ENCODE measurements around the gene DLX2. TPM values are rescaled to one million over a fixed set of nuclear protein-coding genes. Genes with fewer than 3 reads are reported as not detected.

The DLX2 gene
- total and polyA plus RNA-seq, 2 of the 13 experiments (the other 11 are each of a cell fraction or from before 2014, with no cell fraction given), result 0.07 to 0.15 TPM

- no peak overlapping the region for H3K27ac ChIP-seq (ENCODE audit: extremely low read length, insufficient read depth, low read length)
- DNase-seq (ENCODE audit: low spot score) (no peak), FAIRE-seq (no peak), ATAC-seq (no peak)
- H3K4me2 ChIP-seq (ENCODE audit: low read depth, low read length), result no peak overlapping the region
- H3K27me3 ChIP-seq (ENCODE audit: control insufficient read depth in 1 of 2, insufficient read depth in 2 of 2, low read length in 2 of 2), result peaks cover 0 to 4% of the 10 kb centered on the region in 2 experiments; a peak in 1 of 5 replicates
- BruUV-seq (replicated peaks), result no TSS peak
- CTCF ChIA-PET (ENCODE audit: low intra/inter-chr PET ratio, low total read pairs), result no interaction called here
- 24% methylated on average over 4 of the region's 4 CpGs for WGBS (ENCODE audit: low lambda C conversion rate)
- H3K36me3 ChIP-seq (replicated peaks in 1 of 2; ENCODE audit: control insufficient read depth in 1 of 2, insufficient read depth in 2 of 2, low read length in 2 of 2), result no peaks in the 10 kb centered on the region
- no peak overlapping the region for H3K9ac ChIP-seq (ENCODE audit: insufficient read depth, low read depth, low read length)
- H3K9me3 ChIP-seq (ENCODE audit: low read length), result no peaks in the 10 kb centered on the region
- H4K20me1 ChIP-seq (ENCODE audit: insufficient read depth, low read length), result no peaks in the 10 kb centered on the region
- no peaks in the 10 kb centered on the region for H3K79me2 ChIP-seq (ENCODE audit: insufficient read depth, low read length)
- in situ Hi-C loops (cut with HindIII; ENCODE audit: extremely low pct_ligation_motif_present, low pct_unique_long_range_greater_than_20kb) (no loop called here), intact Hi-C loops (cut with micrococcal nuclease; ENCODE audit: unreplicated experiment) (no loop called here)
- no peak overlapping the region for H2AFZ ChIP-seq (ENCODE audit: low read length)
- POLR2A ChIA-PET, result no interaction called here
- no peaks in the 10 kb centered on the region for H3K4me1 ChIP-seq (ENCODE audit: insufficient read depth, low read length)
- H3K4me3 ChIP-seq (replicated peaks in 1 of 3; ENCODE audit: insufficient read depth in 1 of 3, low read depth in 2 of 3, low read length in 3 of 3), result no peak overlapping the region
- TF ChIP-seq ZBTB40 (IDR thresholded peaks at IDR 0.05) (no peak), ZBTB40 (CRISPR knock-in tag; IDR thresholded peaks at IDR 0.05) (no peak), RERE (CRISPR knock-in tag; IDR thresholded peaks at IDR 0.05; ENCODE audit: low read depth) (no peak), ZBTB20 (CRISPR knock-in tag; IDR thresholded peaks at IDR 0.05; ENCODE audit: borderline replicate concordance, low read depth) (no peak), BATF2 (CRISPR knock-in tag; IDR thresholded peaks at IDR 0.05) (no peak), ZNF749 (CRISPR knock-in tag; IDR thresholded peaks at IDR 0.05; ENCODE audit: borderline replicate concordance) (no peak), YEATS4 (CRISPR knock-in tag; IDR thresholded peaks at IDR 0.05; ENCODE audit: borderline replicate concordance) (no peak)
Measured at GRCh38 chr2:172135446-172135845, 32.7 kb upstream of the DLX2 start.
